ENCODE data around the gene XYLT2. TPM values are rescaled to one million over a fixed set of nuclear protein-coding genes. Genes with fewer than 3 reads are reported as not detected.
A peak's percentile ranks its signal among the peaks of the same experiment; 100 is the strongest.

Gene XYLT2
- total and polyA plus RNA-seq, 9 of the 15 experiments (the other 6 are each of a cell fraction or from before 2014, with no cell fraction given): 0.63 to 9.1 (median 4.3) TPM

DNA sequence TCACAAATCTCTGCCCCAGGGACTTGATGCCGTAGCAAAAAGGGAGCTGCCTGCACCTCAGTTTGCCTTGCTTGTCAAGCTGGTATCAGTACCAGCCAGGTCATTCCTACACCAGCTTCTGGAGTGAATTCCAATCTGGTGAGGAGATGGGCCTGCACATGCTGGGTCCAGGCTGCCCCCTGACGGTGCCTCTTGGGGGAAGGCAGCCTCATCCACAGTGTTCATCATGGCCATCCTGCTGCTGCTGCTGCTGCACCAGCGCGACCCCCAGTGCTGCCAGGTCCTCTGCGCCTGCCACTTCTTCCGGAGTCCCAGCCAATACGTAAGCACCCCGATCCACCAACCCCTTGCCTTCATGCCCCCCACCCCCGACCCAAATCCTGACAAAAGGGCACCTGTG is 18.8 kb downstream of the XYLT2 start:
- in situ Hi-C loops (cut with MboI) (no loop called here), intact Hi-C loops (cut with micrococcal nuclease) (no loop called here)
- H4K20me1 ChIP-seq (replicated peaks; ENCODE audit: control insufficient read depth, insufficient read depth, low read length): peaks cover 14% of the 10 kb centered on the region
- H3K9me3 ChIP-seq (replicated peaks; ENCODE audit: control insufficient read depth, insufficient read depth, low read depth, low read length): no peaks in the 10 kb centered on the region
- H3K9me1 ChIP-seq (ENCODE audit: control insufficient read depth, insufficient read depth, low read length): no peaks in the 10 kb centered on the region
- BruUV-seq (replicated peaks): no TSS peak
- no peak overlapping the region for H3K27ac ChIP-seq (ENCODE audit: extremely low read depth, low read depth, low read length)
- H3K27me3 ChIP-seq (ENCODE audit: control insufficient read depth in 2 of 2, insufficient read depth in 2 of 2, low read length in 2 of 2): no peaks in the 10 kb centered on the region
- peaks cover 62% of the 10 kb centered on the region for H3K36me3 ChIP-seq (ENCODE audit: control insufficient read depth, insufficient read depth, low read length)
- TF ChIP-seq SMAD4 (CRISPR knock-in tag; conservative IDR thresholded peaks at IDR 0.05) (no peak), POLR2G (IDR thresholded peaks at IDR 0.05; ENCODE audit: low read depth, low read length) (0 out of 2 replicates have a peak, but pooled peaks have one; percentile 38), BRD4 (IDR thresholded peaks at IDR 0.05) (no peak)
- TF ChIP-seq, protein P1, sequence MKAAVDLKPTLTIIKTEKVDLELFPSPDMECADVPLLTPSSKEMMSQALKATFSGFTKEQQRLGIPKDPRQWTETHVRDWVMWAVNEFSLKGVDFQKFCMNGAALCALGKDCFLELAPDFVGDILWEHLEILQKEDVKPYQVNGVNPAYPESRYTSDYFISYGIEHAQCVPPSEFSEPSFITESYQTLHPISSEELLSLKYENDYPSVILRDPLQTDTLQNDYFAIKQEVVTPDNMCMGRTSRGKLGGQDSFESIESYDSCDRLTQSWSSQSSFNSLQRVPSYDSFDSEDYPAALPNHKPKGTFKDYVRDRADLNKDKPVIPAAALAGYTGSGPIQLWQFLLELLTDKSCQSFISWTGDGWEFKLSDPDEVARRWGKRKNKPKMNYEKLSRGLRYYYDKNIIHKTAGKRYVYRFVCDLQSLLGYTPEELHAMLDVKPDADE (conservative IDR thresholded peaks at IDR 0.05; ENCODE audit: control insufficient read depth, low read depth, low read length): no peak
- DNase-seq (ENCODE audit: extremely low read depth in 1 of 4, low spot score in 3 of 4): no peak
- WGBS (ENCODE audit: insufficient coverage, low coverage, missing lambda C conversion rate): 87% methylated on average over 7 of the region's 9 CpGs
- peaks cover 17 to 32% of the 10 kb centered on the region in 2 experiments for H3K4me1 ChIP-seq (replicated peaks in 1 of 2; ENCODE audit: control insufficient read depth in 2 of 2, insufficient read depth in 2 of 2, low read length in 2 of 2)
- H3K4me3 ChIP-seq: no peak overlapping the region
- ChIA-PET CTCF (ENCODE audit: low intra/inter-chr PET ratio) (no interaction called here), POLR2A (interaction anchor here (0.6 to 2.3 kb wide), 6 partner anchors 9 to 293 kb away, joined by 3 to 9 read pairs (median 4); partner anchors contain the start of genes EME1 and XYLT2)
- no peaks in the 10 kb centered on the region; the same call in 2 of the 3 replicates for H3K79me2 ChIP-seq (ENCODE audit: control insufficient read depth, insufficient read depth, low read length)
- no peak overlapping the region for H2AFZ ChIP-seq (ENCODE audit: low read depth, low read length)
- no peak for FAIRE-seq
- no peak for ATAC-seq
- H3K9ac ChIP-seq (ENCODE audit: insufficient read depth in 1 of 2, low read depth in 2 of 2, low read length in 2 of 2): no peak overlapping the region
- H3K4me2 ChIP-seq (ENCODE audit: insufficient read depth, low read length): no peak overlapping the region

DNA sequence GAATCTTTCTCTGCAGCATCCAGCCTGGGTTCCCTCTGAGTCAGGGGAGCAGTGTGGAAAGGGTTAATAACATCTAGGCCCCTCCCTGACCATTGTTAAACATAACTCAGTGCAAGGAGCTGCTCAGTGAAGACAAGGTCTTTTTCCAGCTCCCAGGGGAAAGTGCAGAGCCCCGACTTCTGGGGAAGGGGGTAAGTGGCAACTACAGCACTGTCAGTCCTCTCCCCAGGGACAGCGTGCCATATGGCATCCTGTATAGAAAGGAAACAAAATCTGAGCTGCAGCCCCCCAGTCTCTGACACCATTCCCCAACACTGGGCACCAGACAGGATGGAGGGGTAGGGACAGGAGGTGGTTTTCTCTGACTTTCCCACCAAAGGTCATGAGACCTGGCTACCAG is 19.2 kb downstream of the XYLT2 start:
- H2AFZ ChIP-seq (ENCODE audit: low read depth, low read length): no peak overlapping the region
- H3K4me3 ChIP-seq: no peak overlapping the region
- no peak for ATAC-seq
- H3K79me2 ChIP-seq (ENCODE audit: control insufficient read depth, insufficient read depth, low read length): peaks cover 3% of the 10 kb centered on the region; the same call in 1 of the 3 replicates
- in situ Hi-C loops (cut with MboI) (no loop called here), intact Hi-C loops (cut with micrococcal nuclease) (no loop called here)
- H3K27me3 ChIP-seq (ENCODE audit: control insufficient read depth in 2 of 2, insufficient read depth in 2 of 2, low read length in 2 of 2): no peaks in the 10 kb centered on the region
- no peak overlapping the region; a peak in 1 of 4 replicates for H3K9ac ChIP-seq (ENCODE audit: insufficient read depth in 1 of 2, low read depth in 2 of 2, low read length in 2 of 2)
- no peaks in the 10 kb centered on the region for H3K9me3 ChIP-seq (replicated peaks; ENCODE audit: control insufficient read depth, insufficient read depth, low read depth, low read length)
- no peaks in the 10 kb centered on the region for H3K9me1 ChIP-seq (ENCODE audit: control insufficient read depth, insufficient read depth, low read length)
- ChIA-PET POLR2A (interaction anchor here (0.6 to 2.3 kb wide), 8 partner anchors 9 to 293 kb away, joined by 3 to 11 read pairs (median 4); partner anchors contain the start of genes EME1, LRRC59 and XYLT2), CTCF (ENCODE audit: low intra/inter-chr PET ratio) (no interaction called here)
- no peak for FAIRE-seq
- no peak overlapping the region for H3K27ac ChIP-seq (ENCODE audit: extremely low read depth, low read depth, low read length)
- H3K4me1 ChIP-seq (replicated peaks in 1 of 2; ENCODE audit: control insufficient read depth in 2 of 2, insufficient read depth in 2 of 2, low read length in 2 of 2): peaks cover 17 to 28% of the 10 kb centered on the region in 2 experiments
- H3K36me3 ChIP-seq (ENCODE audit: control insufficient read depth, insufficient read depth, low read length): peaks cover 63% of the 10 kb centered on the region
- BruUV-seq (replicated peaks): no TSS peak
- WGBS (ENCODE audit: insufficient coverage, low coverage, missing lambda C conversion rate): 57% methylated on average over 2 of the region's 2 CpGs
- H3K4me2 ChIP-seq (ENCODE audit: insufficient read depth, low read length): no peak overlapping the region
- peaks cover 14% of the 10 kb centered on the region for H4K20me1 ChIP-seq (replicated peaks; ENCODE audit: control insufficient read depth, insufficient read depth, low read length)
- no peak for DNase-seq (ENCODE audit: extremely low read depth in 1 of 4, low spot score in 3 of 4)
- TF ChIP-seq, protein P2, sequence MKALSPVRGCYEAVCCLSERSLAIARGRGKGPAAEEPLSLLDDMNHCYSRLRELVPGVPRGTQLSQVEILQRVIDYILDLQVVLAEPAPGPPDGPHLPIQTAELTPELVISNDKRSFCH (CRISPR knock-in tag; IDR thresholded peaks at IDR 0.05): no peak
- TF ChIP-seq, protein P2 (tag; IDR thresholded peaks at IDR 0.05): no peak
- TF ChIP-seq BCOR (IDR thresholded peaks at IDR 0.05): no peak
- TF ChIP-seq, protein P3, sequence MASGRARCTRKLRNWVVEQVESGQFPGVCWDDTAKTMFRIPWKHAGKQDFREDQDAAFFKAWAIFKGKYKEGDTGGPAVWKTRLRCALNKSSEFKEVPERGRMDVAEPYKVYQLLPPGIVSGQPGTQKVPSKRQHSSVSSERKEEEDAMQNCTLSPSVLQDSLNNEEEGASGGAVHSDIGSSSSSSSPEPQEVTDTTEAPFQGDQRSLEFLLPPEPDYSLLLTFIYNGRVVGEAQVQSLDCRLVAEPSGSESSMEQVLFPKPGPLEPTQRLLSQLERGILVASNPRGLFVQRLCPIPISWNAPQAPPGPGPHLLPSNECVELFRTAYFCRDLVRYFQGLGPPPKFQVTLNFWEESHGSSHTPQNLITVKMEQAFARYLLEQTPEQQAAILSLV (tag; IDR thresholded peaks at IDR 0.05): no peak
- TF ChIP-seq, protein P4, sequence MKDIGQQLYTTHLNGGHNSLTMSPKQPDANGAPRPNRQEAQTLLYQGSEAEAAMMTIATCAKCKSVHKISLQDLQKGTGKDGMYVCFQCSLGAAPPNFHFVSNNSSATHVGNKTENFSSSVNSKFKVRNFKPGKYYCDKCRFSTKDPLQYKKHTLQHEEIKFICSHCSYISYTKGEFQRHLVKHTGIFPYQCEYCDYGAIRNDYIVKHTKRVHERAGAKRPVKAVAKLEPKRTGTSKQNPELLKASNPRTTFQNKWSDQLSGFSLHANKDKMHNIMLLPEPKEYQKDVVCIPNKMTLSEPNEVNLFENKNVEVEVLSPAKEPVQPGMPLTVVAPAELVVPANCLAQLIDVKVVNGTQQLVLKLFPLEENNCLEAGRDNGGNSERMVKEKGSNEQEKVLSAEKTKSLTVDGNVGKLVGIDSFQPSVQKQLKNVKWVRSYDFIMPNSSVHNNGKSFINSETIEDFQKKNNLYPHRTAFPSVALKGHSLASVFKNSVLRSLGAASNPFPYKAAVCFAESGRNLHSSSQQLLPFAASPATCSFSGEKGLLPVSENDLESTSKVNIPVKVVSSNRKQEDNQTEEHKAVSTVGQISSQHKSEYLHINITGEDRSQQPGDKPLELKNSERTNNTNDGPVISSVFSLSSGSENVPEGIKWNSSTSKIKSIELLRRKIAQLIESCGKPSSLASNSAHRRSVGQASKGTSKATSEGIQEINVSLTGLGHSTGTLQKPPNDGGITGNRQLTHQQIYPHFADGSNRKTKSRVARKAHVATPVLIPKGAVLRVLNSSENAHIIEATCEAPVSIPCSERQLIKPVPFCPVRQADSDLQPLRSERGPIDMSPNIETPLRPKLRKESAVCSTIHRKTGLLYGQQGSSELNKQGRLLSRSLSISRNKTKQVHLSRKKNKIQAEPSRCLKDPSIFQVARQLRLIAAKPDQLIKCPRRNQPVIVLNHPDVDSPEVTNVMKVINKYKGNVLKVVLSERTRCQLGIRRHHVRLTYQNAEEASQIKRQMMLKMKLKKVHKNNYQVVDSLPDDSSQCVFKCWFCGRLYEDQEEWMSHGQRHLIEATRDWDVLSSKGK (CRISPR knock-in tag; IDR thresholded peaks at IDR 0.05): no peak
- no peak for TF ChIP-seq GTF2E2 (tag; IDR thresholded peaks at IDR 0.05)

Data from K562 (cell line).